GM18508 (cell line): ENCODE measurements around the gene NHLRC2.
"Not testable (repeated sequence)": the region's sequence is repeated elsewhere in the genome, so short reads cannot be mapped to it uniquely, and the experiment has no call there.

ENCODE experiments used
- ATAC-seq: cut with Tn5 transposase; IDR thresholded peaks from one replicate; pipeline ENCODE4 v1.9.1; 2021; ENCODE audit warnings: moderate number of reproducible peaks; ENCODE audit not compliant: insufficient read depth, unreplicated experiment

Gene NHLRC2

GRCh38 chr10:113933894-113934532 lies 79.6 kb downstream of the NHLRC2 start:
- no peak for ATAC-seq

- ATAC-seq = no peak
Measured at GRCh38 chr10:113937258-113937657, 82.8 kb downstream of the NHLRC2 start.

GRCh38 chr10:113937756-113938155 lies 83.3 kb downstream of the NHLRC2 start:
- ATAC-seq = no peak

- no peak for ATAC-seq
Measured at GRCh38 chr10:113939212-113939860, 84.9 kb downstream of the NHLRC2 start.

- no peak for ATAC-seq
Measured at GRCh38 chr10:113941140-113941539, 86.7 kb downstream of the NHLRC2 start.

DNA sequence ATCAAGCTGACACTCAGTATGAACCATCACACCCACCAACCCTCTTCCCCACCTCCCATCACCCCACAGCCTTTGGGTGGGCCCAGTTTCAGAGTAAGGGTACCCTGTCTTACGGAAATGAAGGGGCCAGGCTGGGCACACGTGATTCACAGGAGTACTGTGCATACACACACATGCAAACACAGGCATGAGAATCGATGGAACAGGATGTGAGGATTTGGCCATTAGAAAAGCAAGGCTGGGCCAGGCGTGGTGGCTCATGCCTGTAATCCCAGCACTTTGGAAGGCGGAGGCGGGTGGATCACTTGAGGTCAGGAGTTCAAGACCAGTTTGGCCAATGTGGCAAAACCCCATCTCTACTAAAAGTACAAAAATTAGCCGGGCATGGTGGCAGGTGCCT lies 88.7 kb downstream of the NHLRC2 start:
- not testable (repeated sequence) for ATAC-seq

DNA sequence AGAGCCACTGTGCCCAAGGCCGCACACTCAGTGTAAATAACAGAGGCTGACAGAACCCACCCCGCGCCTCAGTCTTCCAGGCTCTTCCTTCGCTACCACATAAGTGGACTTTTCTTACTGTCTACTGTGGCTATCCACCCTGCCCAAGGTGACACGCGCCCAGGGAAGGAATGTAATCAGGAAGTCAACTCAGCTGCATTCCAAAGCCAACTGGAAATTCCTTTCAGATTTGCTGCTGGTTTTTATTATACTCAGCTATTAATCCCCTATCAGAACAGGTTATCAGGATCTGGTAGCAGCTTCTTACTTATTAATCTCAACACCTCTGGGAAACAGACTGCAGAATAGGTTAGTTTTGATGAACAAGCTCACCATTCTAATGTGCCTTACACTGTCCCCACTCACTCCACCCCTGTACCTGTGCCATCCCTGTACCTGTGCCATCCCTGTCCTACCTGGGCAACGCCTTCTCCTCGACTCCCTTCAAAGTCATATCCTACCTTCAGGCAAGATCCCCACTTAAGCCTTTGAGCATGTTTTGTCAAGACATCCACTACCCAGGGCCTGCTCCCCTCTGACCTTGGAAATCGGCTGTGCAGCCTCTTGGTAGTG lies 90.7 kb downstream of the NHLRC2 start:
- no peak for ATAC-seq

GRCh38 chr10:113945687-113946085 lies 91.2 kb downstream of the NHLRC2 start:
- no peak for ATAC-seq

- ATAC-seq = no peak
Measured at GRCh38 chr10:113947184-113948041, 93.0 kb downstream of the NHLRC2 start.

GRCh38 chr10:113948048-113948447 lies 93.6 kb downstream of the NHLRC2 start:
- ATAC-seq = no peak

- ATAC-seq = no peak
Measured at GRCh38 chr10:113950268-113950667, 95.8 kb downstream of the NHLRC2 start.

DNA sequence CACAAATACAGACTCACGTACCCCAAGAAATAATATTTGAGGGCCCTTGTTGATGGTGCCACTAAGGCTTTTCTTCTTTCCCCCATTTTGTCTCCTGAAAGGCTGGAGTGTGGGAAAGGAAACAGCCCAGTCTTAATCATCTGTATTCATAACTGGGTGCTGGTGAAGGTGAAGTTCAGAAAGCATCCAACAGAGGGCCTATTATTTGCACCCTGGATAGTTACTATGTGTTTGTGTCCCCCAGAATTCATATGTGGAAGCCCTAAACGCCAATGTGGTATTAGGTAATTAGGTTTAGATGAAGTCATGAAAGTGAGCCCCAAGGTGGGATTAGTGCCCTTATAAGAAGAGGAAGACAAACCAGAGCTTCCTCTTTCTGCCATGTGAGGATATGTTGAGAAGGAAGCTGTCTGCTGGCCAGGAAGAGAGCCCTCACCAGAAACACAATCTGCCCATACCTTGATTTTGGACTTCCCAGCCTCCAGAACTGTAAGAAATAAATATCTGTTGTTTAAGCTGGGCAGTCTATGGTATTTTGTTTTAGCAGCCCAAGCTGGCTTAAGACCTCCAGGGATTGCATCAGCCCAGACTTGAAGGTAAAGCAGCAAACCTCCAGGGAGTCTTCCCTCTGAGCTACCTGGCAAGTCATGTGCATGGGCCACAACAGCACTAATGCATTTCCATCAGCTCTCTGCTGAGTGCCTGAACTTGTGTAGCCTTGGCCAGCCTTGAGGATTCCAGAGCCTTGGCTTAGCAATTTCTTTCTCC lies 99.2 kb downstream of the NHLRC2 start:
- ATAC-seq = no peak

DNA sequence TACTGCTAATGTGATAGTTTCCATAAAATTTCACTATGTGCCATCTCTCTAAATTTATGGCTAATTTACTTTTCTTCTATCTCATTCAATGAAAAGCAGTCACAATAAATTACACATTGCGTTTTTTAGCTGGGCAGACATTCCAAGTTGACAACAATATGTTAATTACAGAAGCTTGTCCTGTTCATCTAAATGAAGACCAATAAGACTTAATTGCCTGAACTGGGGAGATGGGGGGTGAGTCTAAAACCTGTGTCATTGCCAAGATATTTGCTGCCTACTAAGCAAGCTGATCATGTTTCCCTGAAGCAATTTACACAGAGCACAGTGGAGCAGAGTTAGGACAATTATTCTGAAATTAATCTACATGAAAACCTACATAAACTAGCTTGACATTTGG lies 99.9 kb downstream of the NHLRC2 start:
- no peak for ATAC-seq

- ATAC-seq = no peak
Measured at GRCh38 chr10:113957013-113957412, 102.6 kb downstream of the NHLRC2 start.

- ATAC-seq = no peak
Measured at GRCh38 chr10:113958631-113959382, 104.3 kb downstream of the NHLRC2 start.

GRCh38 chr10:113959383-113959760 lies 104.9 kb downstream of the NHLRC2 start:
- ATAC-seq = no peak

GRCh38 chr10:113960617-113961181 lies 106.2 kb downstream of the NHLRC2 start:
- ATAC-seq = no peak

DNA sequence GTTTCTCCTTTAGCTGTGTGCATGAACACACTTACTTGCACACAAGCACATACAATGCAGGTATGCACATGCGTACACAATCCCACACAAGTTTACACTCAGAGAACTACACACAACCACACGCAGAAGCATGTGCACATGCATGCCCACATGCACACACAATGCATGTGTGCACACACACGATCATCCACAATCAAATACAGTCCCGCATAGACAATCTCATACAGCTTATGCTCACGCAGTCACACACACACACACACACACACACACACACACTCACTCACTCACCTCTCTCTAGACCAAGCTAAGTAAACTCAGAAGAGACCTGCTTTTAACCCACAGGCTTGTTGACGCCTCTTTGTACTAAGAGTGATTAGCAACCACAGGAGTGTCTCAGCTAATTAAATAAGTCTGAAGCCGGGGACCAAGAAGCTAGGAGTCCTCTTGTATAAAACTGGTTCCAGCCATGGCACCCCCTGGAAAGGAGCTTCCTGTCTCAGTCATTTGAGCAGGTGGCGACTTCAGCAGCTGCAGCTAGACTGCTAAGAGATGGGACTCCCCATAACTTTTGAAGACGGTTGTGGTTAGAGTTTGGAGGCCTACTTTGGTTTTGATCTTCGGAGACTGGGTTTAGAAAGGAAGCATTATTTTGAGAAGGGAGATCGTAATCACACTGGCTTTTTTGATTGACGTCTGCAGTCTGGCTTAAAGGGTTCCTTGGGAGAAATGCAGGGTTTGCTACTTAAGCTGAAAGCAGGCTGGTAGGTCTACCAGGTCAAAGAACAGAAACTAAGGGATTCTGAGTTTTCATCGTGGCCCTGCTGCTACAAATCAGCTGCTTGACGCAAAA lies 106.9 kb downstream of the NHLRC2 start:
- peak; percentile 56 for ATAC-seq
